H1 (cell line): ENCODE measurements around the gene SPECC1. TPM values are rescaled to one million over a fixed set of nuclear protein-coding genes. Genes with fewer than 3 reads are reported as not detected.

Experiments
- EGR1 ChIP-seq: IDR thresholded peaks from 2 replicates; pipeline ENCODE4 v1.6.1; 2011; ENCODE audit warnings: low read depth, low read length, borderline replicate concordance
- polyA plus RNA-seq, 7 experiments: library from polyadenylated mRNA; depleted of rRNA in 3 of 7; stranded (reverse) in 5 of 7; unstranded in 2 of 7; fragments of >200 nt in 5 of 7; fragments of 200-250 nt in 2 of 7; gene quantifications; 1 replicate in 5 of 7; 2 replicates in 1 of 7; 4 replicates in 1 of 7; pipeline versions ENCODE4 v1.2.1 to v1.2.3, GENCODE V29; 2011 to 2013; ENCODE audit warnings: missing spikeins in 2 of 7, mixed read lengths in 2 of 7
- total RNA-seq: library from RNA; stranded (reverse); fragmentation: NEBNext Ultra II Directional; extraction: Animal tissue kit (Norgen Biotek cat#: 25700); gene quantifications from 2 replicates; pipeline ENCODE4 v1.2.1, GENCODE V29; 2021
- TF ChIP-seq, protein P1 (sequence below): IDR thresholded peaks from 2 replicates; pipeline ENCODE4 v1.6.1; 2011; ENCODE audit warnings: low read length, improper control_type of control experiment

Gene SPECC1
- total and polyA plus RNA-seq, 2 of the 8 experiments (the other 6 are each of a cell fraction or from before 2014, with no cell fraction given): 35.8 to 87.9 TPM

DNA sequence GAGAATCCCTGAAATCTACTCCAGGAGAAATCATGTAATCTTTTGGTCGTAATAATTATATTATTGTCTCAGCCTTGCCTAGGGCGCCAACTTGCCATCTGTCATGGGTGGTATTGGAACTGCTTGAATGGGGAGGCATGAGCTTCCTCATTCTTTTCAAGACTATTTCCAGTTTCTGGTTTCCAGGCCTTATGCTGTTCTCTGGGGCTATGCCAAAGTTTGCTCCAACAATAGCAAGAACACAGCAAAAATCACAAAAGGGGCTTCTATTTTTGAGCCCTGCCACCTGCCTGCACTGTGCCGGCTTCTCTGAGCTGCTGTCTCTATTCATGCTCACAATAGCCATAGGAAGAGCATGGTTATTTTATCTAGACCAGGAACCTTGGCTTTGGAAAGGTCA is 111.7 kb downstream of the SPECC1 start (continued):
- no peak for TF ChIP-seq EGR1
- TF ChIP-seq, protein P1, sequence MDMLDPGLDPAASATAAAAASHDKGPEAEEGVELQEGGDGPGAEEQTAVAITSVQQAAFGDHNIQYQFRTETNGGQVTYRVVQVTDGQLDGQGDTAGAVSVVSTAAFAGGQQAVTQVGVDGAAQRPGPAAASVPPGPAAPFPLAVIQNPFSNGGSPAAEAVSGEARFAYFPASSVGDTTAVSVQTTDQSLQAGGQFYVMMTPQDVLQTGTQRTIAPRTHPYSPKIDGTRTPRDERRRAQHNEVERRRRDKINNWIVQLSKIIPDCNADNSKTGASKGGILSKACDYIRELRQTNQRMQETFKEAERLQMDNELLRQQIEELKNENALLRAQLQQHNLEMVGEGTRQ: no peak
- TF ChIP-seq, all 59 proteins: peak for 0
